ENCODE results near the gene CERS6.

Gene CERS6

GRCh38 chr2:168649562-168649961 is 193.5 kb downstream of the CERS6 start:
- H2BK120ac ChIP-seq (ENCODE audit: low read depth, low read length), result no peak overlapping the region
- no peak overlapping the region for H2AFZ ChIP-seq (ENCODE audit: low read length)
- H2AK5ac ChIP-seq (ENCODE audit: low read depth, low read length), result no peak overlapping the region
- no peak overlapping the region for H4K8ac ChIP-seq (ENCODE audit: low read depth, low read length)
- H3K9me3 ChIP-seq (replicated peaks in 1 of 2; ENCODE audit: control insufficient read depth in 2 of 2, insufficient read depth in 1 of 2, low read depth in 1 of 2, low read length in 2 of 2), result no peaks in the 10 kb centered on the region
- H2BK15ac ChIP-seq (ENCODE audit: low read length), result no peak overlapping the region
- H3K14ac ChIP-seq (ENCODE audit: low read length), result no peak overlapping the region
- H3K4ac ChIP-seq (ENCODE audit: low read length), result no peak overlapping the region
- no peak overlapping the region for H3K9ac ChIP-seq (ENCODE audit: low read depth, low read length, poor library complexity)
- H3K18ac ChIP-seq (ENCODE audit: low read length), result no peak overlapping the region
- no peak overlapping the region for H2BK12ac ChIP-seq (ENCODE audit: low read length)
- no peak overlapping the region for H2BK5ac ChIP-seq (ENCODE audit: low read length)
- H3K4me3 ChIP-seq (ENCODE audit: low read length in 2 of 2), result no peak overlapping the region
- peaks cover 0 to 9% of the 10 kb centered on the region in 2 donors for H3K4me1 ChIP-seq (ENCODE audit: control insufficient read depth in 2 of 2, insufficient read depth in 1 of 2, low read depth in 1 of 2, low read length in 2 of 2)
- no peak overlapping the region for H3K23ac ChIP-seq (ENCODE audit: low read depth, low read length, poor library complexity)
- no peaks in the 10 kb centered on the region for H3K27me3 ChIP-seq (ENCODE audit: control insufficient read depth in 3 of 3, insufficient read depth in 3 of 3, low read depth in 1 of 3, low read length in 3 of 3)
- H3K4me2 ChIP-seq (ENCODE audit: insufficient read depth, low read length, poor library complexity, severe bottlenecking), result no peak overlapping the region
- WGBS, 2 donors (ENCODE audit: extremely low coverage in 2 of 2, insufficient read length in 2 of 2, insufficient replicate concordance in 1 of 2), result no CpG with 5 or more reads among the region's 2 CpGs
- peaks cover 2% of the 10 kb centered on the region for H3K79me1 ChIP-seq (ENCODE audit: low read depth, low read length)
- DNase-seq (ENCODE audit: low spot score), result no peak
- no peaks in the 10 kb centered on the region for H3K36me3 ChIP-seq (replicated peaks in 1 of 2; ENCODE audit: control insufficient read depth in 2 of 2, insufficient read depth in 2 of 2, low read length in 2 of 2)
- H3K27ac ChIP-seq (replicated peaks; ENCODE audit: low read length), result no peak overlapping the region
- H4K91ac ChIP-seq (ENCODE audit: low read depth, low read length, poor library complexity), result no peak overlapping the region

GRCh38 chr2:168650139-168650538 is 194.1 kb downstream of the CERS6 start:
- no peaks in the 10 kb centered on the region for H3K27me3 ChIP-seq (ENCODE audit: control insufficient read depth in 3 of 3, insufficient read depth in 3 of 3, low read depth in 1 of 3, low read length in 3 of 3)
- H2AK5ac ChIP-seq (ENCODE audit: low read depth, low read length), result no peak overlapping the region
- no peak overlapping the region for H2BK5ac ChIP-seq (ENCODE audit: low read length)
- H3K9ac ChIP-seq (ENCODE audit: low read depth, low read length, poor library complexity), result no peak overlapping the region
- no peak overlapping the region for H3K18ac ChIP-seq (ENCODE audit: low read length)
- no peak overlapping the region for H3K4me3 ChIP-seq (ENCODE audit: low read length in 2 of 2)
- H3K23ac ChIP-seq (ENCODE audit: low read depth, low read length, poor library complexity), result no peak overlapping the region
- no peak overlapping the region for H3K4ac ChIP-seq (ENCODE audit: low read length)
- H3K14ac ChIP-seq (ENCODE audit: low read length), result no peak overlapping the region
- no peaks in the 10 kb centered on the region for H3K36me3 ChIP-seq (replicated peaks in 1 of 2; ENCODE audit: control insufficient read depth in 2 of 2, insufficient read depth in 2 of 2, low read length in 2 of 2)
- no peak overlapping the region for H2BK12ac ChIP-seq (ENCODE audit: low read length)
- no CpG with 5 or more reads among the region's 1 CpG for WGBS, 2 donors (ENCODE audit: extremely low coverage in 2 of 2, insufficient read length in 2 of 2, insufficient replicate concordance in 1 of 2)
- no peak overlapping the region for H2BK15ac ChIP-seq (ENCODE audit: low read length)
- H3K27ac ChIP-seq (replicated peaks; ENCODE audit: low read length), result no peak overlapping the region
- H4K91ac ChIP-seq (ENCODE audit: low read depth, low read length, poor library complexity), result no peak overlapping the region
- H3K79me1 ChIP-seq (ENCODE audit: low read depth, low read length), result peaks cover 2% of the 10 kb centered on the region
- H2BK120ac ChIP-seq (ENCODE audit: low read depth, low read length), result no peak overlapping the region
- H3K4me1 ChIP-seq (ENCODE audit: control insufficient read depth in 2 of 2, insufficient read depth in 1 of 2, low read depth in 1 of 2, low read length in 2 of 2), result peaks cover 0 to 9% of the 10 kb centered on the region in 2 donors
- no peaks in the 10 kb centered on the region for H3K9me3 ChIP-seq (replicated peaks in 1 of 2; ENCODE audit: control insufficient read depth in 2 of 2, insufficient read depth in 1 of 2, low read depth in 1 of 2, low read length in 2 of 2)
- H3K4me2 ChIP-seq (ENCODE audit: insufficient read depth, low read length, poor library complexity, severe bottlenecking), result no peak overlapping the region
- H4K8ac ChIP-seq (ENCODE audit: low read depth, low read length), result no peak overlapping the region
- no peak overlapping the region for H2AFZ ChIP-seq (ENCODE audit: low read length)
- no peak for DNase-seq (ENCODE audit: low spot score)

- no peak overlapping the region for H2AFZ ChIP-seq (ENCODE audit: low read length)
- no peak overlapping the region for H4K91ac ChIP-seq (ENCODE audit: low read depth, low read length, poor library complexity)
- H4K8ac ChIP-seq (ENCODE audit: low read depth, low read length), result no peak overlapping the region
- H3K36me3 ChIP-seq (replicated peaks in 1 of 2; ENCODE audit: control insufficient read depth in 2 of 2, insufficient read depth in 2 of 2, low read length in 2 of 2), result no peaks in the 10 kb centered on the region
- H3K4ac ChIP-seq (ENCODE audit: low read length), result no peak overlapping the region
- H3K27me3 ChIP-seq (ENCODE audit: control insufficient read depth in 3 of 3, insufficient read depth in 3 of 3, low read depth in 1 of 3, low read length in 3 of 3), result no peaks in the 10 kb centered on the region
- peaks cover 0 to 9% of the 10 kb centered on the region in 2 donors for H3K4me1 ChIP-seq (ENCODE audit: control insufficient read depth in 2 of 2, insufficient read depth in 1 of 2, low read depth in 1 of 2, low read length in 2 of 2)
- H3K14ac ChIP-seq (ENCODE audit: low read length), result no peak overlapping the region
- H2AK5ac ChIP-seq (ENCODE audit: low read depth, low read length), result no peak overlapping the region
- H2BK5ac ChIP-seq (ENCODE audit: low read length), result no peak overlapping the region
- H3K4me2 ChIP-seq (ENCODE audit: insufficient read depth, low read length, poor library complexity, severe bottlenecking), result no peak overlapping the region
- no peak overlapping the region for H2BK15ac ChIP-seq (ENCODE audit: low read length)
- H3K18ac ChIP-seq (ENCODE audit: low read length), result no peak overlapping the region
- no peak overlapping the region for H2BK12ac ChIP-seq (ENCODE audit: low read length)
- no peak for DNase-seq (ENCODE audit: low spot score)
- no peak overlapping the region for H3K9ac ChIP-seq (ENCODE audit: low read depth, low read length, poor library complexity)
- H3K4me3 ChIP-seq (ENCODE audit: low read length in 2 of 2), result no peak overlapping the region
- no peaks in the 10 kb centered on the region for H3K9me3 ChIP-seq (replicated peaks in 1 of 2; ENCODE audit: control insufficient read depth in 2 of 2, insufficient read depth in 1 of 2, low read depth in 1 of 2, low read length in 2 of 2)
- no peak overlapping the region for H3K27ac ChIP-seq (replicated peaks; ENCODE audit: low read length)
- no peak overlapping the region for H2BK120ac ChIP-seq (ENCODE audit: low read depth, low read length)
- peaks cover 2% of the 10 kb centered on the region for H3K79me1 ChIP-seq (ENCODE audit: low read depth, low read length)
- no peak overlapping the region for H3K23ac ChIP-seq (ENCODE audit: low read depth, low read length, poor library complexity)
These were observed 194.7 kb downstream of the CERS6 start for GRCh38 chr2:168650781-168651180.

- no peak overlapping the region for H3K14ac ChIP-seq (ENCODE audit: low read length)
These were observed 197.2 kb downstream of the CERS6 start for GRCh38 chr2:168652997-168653921.

More at GRCh38 chr2:168652997-168653921, 197.2 kb downstream of the CERS6 start:
- H3K9me3 ChIP-seq (replicated peaks in 1 of 2; ENCODE audit: control insufficient read depth in 2 of 2, insufficient read depth in 1 of 2, low read depth in 1 of 2, low read length in 2 of 2), result no peaks in the 10 kb centered on the region
- H2BK120ac ChIP-seq (ENCODE audit: low read depth, low read length), result no peak overlapping the region
- no peak overlapping the region for H2AK5ac ChIP-seq (ENCODE audit: low read depth, low read length)
- H3K27ac ChIP-seq (replicated peaks; ENCODE audit: low read length), result no peak overlapping the region
- H3K18ac ChIP-seq (ENCODE audit: low read length), result no peak overlapping the region
- H3K23ac ChIP-seq (ENCODE audit: low read depth, low read length, poor library complexity), result no peak overlapping the region
- no peak overlapping the region for H4K8ac ChIP-seq (ENCODE audit: low read depth, low read length)
- H3K27me3 ChIP-seq (ENCODE audit: control insufficient read depth in 3 of 3, insufficient read depth in 3 of 3, low read depth in 1 of 3, low read length in 3 of 3), result no peaks in the 10 kb centered on the region
- H2AFZ ChIP-seq (ENCODE audit: low read length), result no peak overlapping the region
- no peak overlapping the region for H2BK15ac ChIP-seq (ENCODE audit: low read length)
- no peaks in the 10 kb centered on the region for H3K36me3 ChIP-seq (replicated peaks in 1 of 2; ENCODE audit: control insufficient read depth in 2 of 2, insufficient read depth in 2 of 2, low read length in 2 of 2)
- H4K91ac ChIP-seq (ENCODE audit: low read depth, low read length, poor library complexity), result no peak overlapping the region
- peaks cover 0 to 9% of the 10 kb centered on the region in 2 donors for H3K4me1 ChIP-seq (ENCODE audit: control insufficient read depth in 2 of 2, insufficient read depth in 1 of 2, low read depth in 1 of 2, low read length in 2 of 2)
- no peak overlapping the region for H3K9ac ChIP-seq (ENCODE audit: low read depth, low read length, poor library complexity)
- peaks cover 2% of the 10 kb centered on the region for H3K79me1 ChIP-seq (ENCODE audit: low read depth, low read length)
- no peak for DNase-seq (ENCODE audit: low spot score)
- no peak overlapping the region for H2BK5ac ChIP-seq (ENCODE audit: low read length)
- H3K4me3 ChIP-seq (ENCODE audit: low read length in 2 of 2), result no peak overlapping the region
- no peak overlapping the region for H2BK12ac ChIP-seq (ENCODE audit: low read length)
- H3K4ac ChIP-seq (ENCODE audit: low read length), result no peak overlapping the region
- no peak overlapping the region for H3K4me2 ChIP-seq (ENCODE audit: insufficient read depth, low read length, poor library complexity, severe bottlenecking)
- no CpG with 5 or more reads among the region's 3 CpGs for WGBS, 2 donors (ENCODE audit: extremely low coverage in 2 of 2, insufficient read length in 2 of 2, insufficient replicate concordance in 1 of 2)

Measured in neuronal stem cell (in vitro differentiated cells).